GM18508 (cell line): ENCODE results near the gene MASP2.
"Not testable (repeated sequence)": the region's sequence is repeated elsewhere in the genome, so short reads cannot be mapped to it uniquely, and the experiment has no call there.

Experiments used
- ATAC-seq: cut with Tn5 transposase; IDR thresholded peaks from one replicate; pipeline ENCODE4 v1.9.1; 2021; ENCODE audit warnings: moderate number of reproducible peaks; ENCODE audit not compliant: insufficient read depth, unreplicated experiment

MASP2 gene

DNA sequence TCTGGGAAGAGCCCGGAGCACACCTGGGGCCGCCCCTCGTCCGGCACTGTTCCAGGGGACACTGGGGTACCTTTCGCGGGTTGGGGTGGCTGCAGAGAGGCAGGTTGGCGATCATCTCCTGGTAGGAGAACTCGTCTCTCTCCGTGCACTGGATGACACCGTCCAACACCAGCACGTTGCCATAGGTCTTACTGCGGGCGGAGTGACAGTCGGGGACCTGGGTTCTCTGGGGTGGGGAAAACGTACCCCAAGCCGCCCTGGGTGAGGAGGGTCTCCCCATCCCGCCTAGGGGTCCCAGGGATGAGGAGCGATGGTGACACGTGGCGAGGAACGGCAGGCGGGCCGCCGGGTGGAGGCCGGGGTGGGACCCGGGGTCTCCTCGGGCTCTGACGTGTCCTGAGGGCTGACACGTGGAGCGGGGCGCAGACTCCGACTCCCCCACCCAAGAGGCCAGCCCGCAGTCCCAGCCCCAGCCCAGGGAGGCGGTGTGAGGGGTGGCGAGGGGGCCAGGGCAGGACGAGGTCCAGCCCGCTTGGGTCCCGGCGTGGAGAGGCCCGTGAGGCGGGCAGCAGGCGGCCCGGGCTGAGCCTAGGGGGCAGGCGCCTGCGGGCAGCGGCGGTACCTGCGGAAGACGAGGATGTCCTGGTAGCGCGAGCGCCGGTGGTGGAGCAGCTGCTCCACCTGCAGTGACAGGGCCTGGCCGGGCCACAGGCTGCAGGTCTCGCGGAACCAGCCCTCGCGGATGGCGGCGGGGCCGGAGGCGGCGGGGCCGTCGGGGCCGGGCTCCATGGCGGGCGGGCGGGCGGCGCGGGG is 12.3 kb upstream of the MASP2 start:
- ATAC-seq, result no peak

DNA sequence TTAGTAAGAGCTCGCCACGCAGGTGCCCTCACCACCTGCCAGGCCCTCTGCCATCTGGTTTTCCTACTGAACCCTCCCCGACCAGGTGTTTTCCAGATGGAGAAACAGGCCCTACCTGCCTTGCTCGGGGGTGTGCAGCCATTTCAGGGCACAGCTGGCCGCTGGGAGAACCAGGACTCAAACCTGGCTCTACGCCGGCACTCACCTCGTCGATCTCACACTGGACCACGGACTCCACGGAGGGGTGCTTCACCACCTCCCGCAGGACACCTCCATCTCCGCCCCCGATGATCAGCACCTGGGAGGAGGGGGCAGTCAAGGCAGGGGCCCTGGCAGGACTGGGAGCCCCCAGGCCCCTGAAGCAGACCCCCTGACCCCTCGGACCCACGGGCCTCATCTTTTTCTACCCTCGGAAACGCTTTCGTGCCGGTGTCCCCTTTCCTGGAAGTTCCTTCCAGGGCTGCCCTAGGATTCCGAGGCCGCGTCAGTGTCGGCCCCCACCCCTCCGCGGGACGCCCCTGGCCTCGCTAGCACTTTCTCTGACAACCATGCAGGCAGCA is 11.6 kb upstream of the MASP2 start:
- ATAC-seq, result no peak

- no peak for ATAC-seq
These were observed 11.0 kb upstream of the MASP2 start for GRCh38 chr1:11058026-11058425.

GRCh38 chr1:11057477-11057876 is 10.4 kb upstream of the MASP2 start:
- ATAC-seq, result no peak

GRCh38 chr1:11056504-11056903 is 9.5 kb upstream of the MASP2 start:
- no peak for ATAC-seq

DNA sequence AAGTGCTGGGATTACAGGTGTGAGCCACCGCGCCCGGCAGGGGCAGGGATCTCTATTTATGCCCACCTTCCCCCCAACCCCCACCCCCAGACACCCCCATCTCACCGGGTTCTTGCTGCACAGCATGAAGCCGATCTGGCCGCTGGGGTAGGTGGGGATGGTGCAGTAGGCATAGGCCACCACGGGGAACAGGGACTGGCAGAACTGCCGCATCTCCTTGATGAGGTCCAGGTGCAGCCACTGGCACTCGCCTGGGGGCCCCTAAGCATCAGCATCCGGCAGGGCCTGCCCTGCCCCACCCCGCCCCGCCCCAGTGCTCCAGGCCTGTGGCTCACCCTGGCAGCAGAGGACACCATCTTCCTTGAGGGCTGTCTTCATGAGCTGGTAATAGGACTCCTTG is 8.6 kb upstream of the MASP2 start:
- no peak for ATAC-seq

GRCh38 chr1:11054666-11055065 is 7.6 kb upstream of the MASP2 start:
- no peak for ATAC-seq

DNA sequence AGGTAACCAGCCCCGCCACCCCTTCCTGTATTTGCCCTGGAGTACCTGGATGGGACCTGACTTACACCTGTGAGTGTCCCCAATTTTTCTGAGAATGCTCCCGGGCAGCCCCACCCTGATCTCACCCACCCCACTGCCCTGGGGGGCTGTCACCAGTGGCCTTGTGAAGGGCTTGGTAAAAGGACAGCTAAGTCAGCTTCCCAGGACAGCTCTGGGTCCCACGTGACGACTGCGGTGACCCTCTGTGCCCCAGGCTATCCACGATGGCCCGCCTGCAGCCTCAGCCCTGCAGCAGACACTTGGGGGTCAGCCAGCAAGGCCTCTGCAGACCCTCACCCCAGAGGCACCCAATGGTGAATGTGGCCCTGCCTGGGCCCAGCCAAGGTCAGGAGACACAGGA is 7.1 kb upstream of the MASP2 start:
- no peak for ATAC-seq

DNA sequence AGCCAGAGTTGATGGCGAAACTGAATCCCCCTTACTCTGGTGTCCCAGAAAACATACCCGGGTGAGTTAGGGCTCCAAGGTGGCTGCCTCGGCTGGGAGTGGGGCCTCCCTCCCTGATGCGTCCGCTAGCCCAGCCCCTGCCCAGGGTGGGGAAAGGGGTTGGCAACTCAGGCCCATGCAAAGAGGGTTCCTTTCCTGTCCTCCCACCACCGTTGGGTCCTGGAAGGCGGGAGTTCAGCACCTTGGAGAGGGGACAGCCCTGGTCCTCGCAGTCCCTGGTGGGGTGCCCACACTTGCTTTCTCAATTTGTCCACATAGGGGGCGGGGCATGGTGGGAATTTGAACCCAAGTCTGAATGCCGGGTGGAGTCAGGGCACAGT is 6.7 kb upstream of the MASP2 start:
- no peak for ATAC-seq

GRCh38 chr1:11052839-11053757 is 6.1 kb upstream of the MASP2 start:
- no peak for ATAC-seq

- no peak for ATAC-seq
These were observed 4.9 kb upstream of the MASP2 start for GRCh38 chr1:11051781-11052511.

GRCh38 chr1:11051121-11051520 is 4.1 kb upstream of the MASP2 start:
- not testable (repeated sequence) for ATAC-seq

- no peak for ATAC-seq
These were observed 821 bp downstream of the MASP2 start for GRCh38 chr1:11046270-11046566.

DNA sequence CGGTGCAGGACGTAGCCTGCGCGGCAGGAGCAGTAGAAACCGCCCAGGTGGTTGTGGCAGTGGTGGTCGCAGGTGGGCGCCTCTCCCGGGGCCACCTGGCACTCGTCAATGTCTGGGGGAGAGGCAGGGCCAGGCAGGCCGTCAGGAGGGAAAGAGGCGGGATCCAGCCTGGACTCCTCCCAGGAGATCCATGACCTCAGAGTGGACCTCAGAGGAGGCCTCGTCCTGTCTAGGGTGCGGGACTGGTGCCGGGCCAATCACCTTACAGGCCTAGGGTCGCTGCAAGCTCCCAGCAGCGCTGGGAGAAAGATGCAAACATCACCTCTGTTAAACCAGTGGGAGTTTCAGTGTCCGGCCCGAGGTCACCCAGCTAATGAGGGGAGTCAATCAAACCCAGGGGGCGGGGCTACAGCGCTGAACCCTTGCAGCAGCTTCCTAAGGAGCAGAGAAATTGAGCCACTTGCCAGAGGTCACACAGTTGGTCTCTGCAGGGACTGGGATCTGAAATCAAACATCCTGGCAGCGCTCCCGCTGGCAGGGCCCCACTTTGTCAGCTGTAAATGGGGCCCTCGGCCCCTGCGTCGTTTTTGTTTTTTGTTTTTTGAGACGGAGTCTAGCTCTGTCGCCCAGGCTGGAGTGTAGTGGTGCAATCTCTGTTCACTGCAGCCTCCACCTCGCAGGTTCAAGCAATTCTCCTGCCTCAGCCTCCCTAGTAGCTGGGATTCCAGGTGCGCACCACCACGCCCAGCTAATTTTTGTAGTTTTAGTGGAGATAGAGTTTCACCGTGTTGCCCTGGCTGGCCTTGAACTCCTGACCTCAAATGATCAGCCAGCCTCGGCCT is 1.4 kb downstream of the MASP2 start:
- no peak for ATAC-seq

DNA sequence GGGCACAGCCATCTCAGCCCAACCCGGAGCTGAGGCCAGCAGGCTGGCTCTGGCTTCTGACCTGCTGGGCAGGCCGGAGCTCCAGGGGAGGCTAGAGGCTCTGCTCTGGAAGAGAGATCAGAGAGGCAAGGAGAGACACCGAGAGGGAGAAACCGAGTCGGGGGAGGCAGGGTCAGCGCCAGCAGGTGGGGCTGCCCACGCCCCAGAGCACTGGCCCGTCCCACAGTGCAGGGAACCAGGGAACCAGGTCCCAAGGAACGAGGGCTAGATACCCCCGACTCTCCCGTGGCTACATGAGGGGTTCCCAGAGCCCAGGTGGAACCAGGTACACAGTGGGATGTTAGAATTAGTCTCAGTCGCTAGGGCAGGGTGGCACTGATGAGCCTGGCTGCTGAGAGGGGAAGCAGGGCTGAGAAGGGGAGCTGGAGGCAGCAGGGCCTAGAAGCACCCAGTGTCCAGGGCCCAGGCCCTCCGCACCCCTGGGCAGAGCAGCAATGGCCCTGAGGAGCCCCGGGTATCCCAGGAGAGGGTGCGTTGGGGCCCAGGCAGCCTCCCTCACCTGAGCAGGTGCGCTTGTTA is 2.1 kb downstream of the MASP2 start:
- ATAC-seq, result no peak

GRCh38 chr1:11044086-11044848 is 2.8 kb downstream of the MASP2 start:
- no peak for ATAC-seq

DNA sequence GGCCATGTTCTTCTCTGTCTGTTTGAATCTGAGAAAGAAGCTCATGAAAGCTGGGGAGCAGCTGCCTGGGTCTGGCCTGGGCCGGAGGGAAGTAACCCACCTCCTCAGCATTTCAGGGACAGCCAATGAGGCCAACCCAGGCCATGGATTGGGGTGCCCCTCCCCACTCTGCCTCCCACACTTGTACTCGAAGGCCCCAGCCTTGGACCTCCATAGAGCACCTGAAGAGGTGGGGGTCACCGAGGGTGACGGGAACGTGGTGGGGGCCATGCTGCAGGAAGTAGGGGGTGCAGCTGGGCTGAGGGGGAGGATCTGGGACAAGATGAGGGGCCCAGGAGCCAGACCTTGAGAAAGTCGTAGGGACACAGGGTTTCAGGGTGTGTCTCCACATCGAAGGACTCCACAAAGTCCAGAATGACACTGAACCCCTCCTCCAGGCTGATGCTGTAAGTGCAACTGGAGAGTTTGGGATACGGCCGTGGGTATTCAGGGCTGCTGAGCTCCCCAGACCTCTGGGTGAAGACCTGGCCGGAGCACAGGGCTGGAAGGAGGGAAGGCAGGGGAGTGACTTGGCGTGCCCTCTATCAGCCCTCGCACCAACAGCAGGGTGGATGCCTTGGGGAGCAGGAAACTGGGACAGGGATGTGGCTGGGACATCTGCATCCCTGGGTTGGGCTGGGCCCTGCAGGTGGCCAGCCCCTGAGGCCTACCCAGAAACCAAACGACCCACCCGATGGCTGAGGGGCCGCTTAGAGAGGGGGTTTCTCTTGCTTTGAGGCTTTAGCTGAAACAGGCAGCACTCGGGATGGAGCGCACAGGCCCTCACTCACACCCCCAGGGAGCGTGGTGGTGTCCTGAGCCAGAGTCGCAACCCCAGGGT is 3.8 kb downstream of the MASP2 start:
- ATAC-seq, result no peak

GRCh38 chr1:11042065-11042464 is 5.0 kb downstream of the MASP2 start:
- ATAC-seq, result no peak
